Stimulated activated effector memory CD8-positive, alpha-beta T cell treated with anti-CD3 and anti-CD28 coated beads, Interleukin-12 subunit alpha, Interleukin-12 subunit beta, amount 100 ng/mL, for 72 hours (primary cell): ENCODE measurements around the gene RPL29.
A peak's percentile ranks its signal among the peaks of the same experiment; 100 is the strongest.

Experiments used
- ATAC-seq: fragments of 150-1000 bp; cut with Tn5 transposase; 2 replicates; pipeline ENCODE4 v1.10.0; 2021
- DNase-seq, 2 donors: peaks; one replicate each; pipeline ENCODE4 v3.0.0; 2021 to 2022; ENCODE audit warnings: low spot score in 2 of 2
- H3K27ac Mint-ChIP-seq: one replicate; pipeline ENCODE4 v1.8.0; 2022; ENCODE audit warnings: mild to moderate bottlenecking, mixed read lengths
- H3K36me3 Mint-ChIP-seq: one replicate; pipeline ENCODE4 v1.8.0; 2022; ENCODE audit warnings: mild to moderate bottlenecking, mixed read lengths
- H3K4me1 Mint-ChIP-seq: one replicate; pipeline ENCODE4 v1.8.0; 2022; ENCODE audit warnings: mixed read lengths
- H3K4me3 Mint-ChIP-seq: one replicate; pipeline ENCODE4 v1.8.0; 2022; ENCODE audit warnings: mild to moderate bottlenecking, mixed read lengths
- H3K9me3 Mint-ChIP-seq: one replicate; pipeline ENCODE4 v1.8.0; 2022; ENCODE audit warnings: mixed read lengths

The RPL29 gene

GRCh38 chr3:51945031-51945840 lies 50.5 kb downstream of the RPL29 start:
- peaks cover 4% of the 10 kb centered on the region for H3K36me3 Mint-ChIP-seq
- peaks cover 25% of the 10 kb centered on the region for H3K4me1 Mint-ChIP-seq
- ATAC-seq (no peak), DNase-seq (no peak)
- no peak overlapping the region for H3K4me3 Mint-ChIP-seq
- H3K27ac Mint-ChIP-seq: peak overlapping the region; percentile 26
- H3K9me3 Mint-ChIP-seq: no peaks in the 10 kb centered on the region

- Mint-ChIP-seq H3K9me3 (no peaks in the 10 kb centered on the region), H3K4me1 (peaks cover 28% of the 10 kb centered on the region), H3K36me3 (peaks cover 4% of the 10 kb centered on the region), H3K4me3 (no peak overlapping the region), H3K27ac (peak overlapping the region; percentile 26)
- DNase-seq (no peak), ATAC-seq (no peak)
Observed at GRCh38 chr3:51944451-51945021, 51.2 kb downstream of the RPL29 start.
